ENCODE data around the gene REEP5.

- TF ChIP-seq SUZ12 (IDR thresholded peaks at IDR 0.05): no peak
- no peak for TF ChIP-seq FOXK2 (IDR thresholded peaks at IDR 0.05)
- no peak for TF ChIP-seq TARDBP (IDR thresholded peaks at IDR 0.05)
- TF ChIP-seq FOXM1 (IDR thresholded peaks at IDR 0.05; ENCODE audit: borderline replicate concordance): no peak
- no peak for TF ChIP-seq PKNOX1 (IDR thresholded peaks at IDR 0.05)
- TF ChIP-seq HDGF (IDR thresholded peaks at IDR 0.05; ENCODE audit: borderline replicate concordance): no peak
- no peak for TF ChIP-seq SP1 (IDR thresholded peaks at IDR 0.05)
- no peak for TF ChIP-seq ELF4 (IDR thresholded peaks at IDR 0.05)
Measured at GRCh38 chr5:112854651-112855050, 67.4 kb downstream of the REEP5 start.
